Memory B cell (primary cell): ENCODE measurements around the gene EBI3.
"Not testable (repeated sequence)": the region's sequence is repeated elsewhere in the genome, so short reads cannot be mapped to it uniquely, and the experiment has no call there.

Experiments
- ATAC-seq: fragments of 150-1000 bp; cut with Tn5 transposase; 2 replicates; pipeline ENCODE4 v1.10.0; 2021; ENCODE audit warnings: low read depth, mild to moderate bottlenecking, moderate library complexity
- DNase-seq, 2 donors: peaks; one replicate each; pipeline ENCODE4 v3.0.0; 2022; ENCODE audit warnings: low spot score in 2 of 2
- H3K27ac Mint-ChIP-seq: one replicate; pipeline ENCODE4 v1.8.0; 2022; ENCODE audit warnings: mild to moderate bottlenecking, moderate library complexity, mixed read lengths
- H3K27me3 Mint-ChIP-seq: one replicate; pipeline ENCODE4 v1.8.0; 2022; ENCODE audit warnings: mixed read lengths
- H3K36me3 Mint-ChIP-seq: one replicate; pipeline ENCODE4 v1.8.0; 2022; ENCODE audit warnings: mild to moderate bottlenecking, mixed read lengths
- H3K4me1 Mint-ChIP-seq: one replicate; pipeline ENCODE4 v1.8.0; 2022; ENCODE audit warnings: mixed read lengths
- H3K4me3 Mint-ChIP-seq: one replicate; pipeline ENCODE4 v1.8.0; 2022; ENCODE audit warnings: mild to moderate bottlenecking, moderate library complexity, mixed read lengths
- H3K9me3 Mint-ChIP-seq: one replicate; pipeline ENCODE4 v1.8.0; 2022; ENCODE audit warnings: mixed read lengths

EBI3 gene

DNA sequence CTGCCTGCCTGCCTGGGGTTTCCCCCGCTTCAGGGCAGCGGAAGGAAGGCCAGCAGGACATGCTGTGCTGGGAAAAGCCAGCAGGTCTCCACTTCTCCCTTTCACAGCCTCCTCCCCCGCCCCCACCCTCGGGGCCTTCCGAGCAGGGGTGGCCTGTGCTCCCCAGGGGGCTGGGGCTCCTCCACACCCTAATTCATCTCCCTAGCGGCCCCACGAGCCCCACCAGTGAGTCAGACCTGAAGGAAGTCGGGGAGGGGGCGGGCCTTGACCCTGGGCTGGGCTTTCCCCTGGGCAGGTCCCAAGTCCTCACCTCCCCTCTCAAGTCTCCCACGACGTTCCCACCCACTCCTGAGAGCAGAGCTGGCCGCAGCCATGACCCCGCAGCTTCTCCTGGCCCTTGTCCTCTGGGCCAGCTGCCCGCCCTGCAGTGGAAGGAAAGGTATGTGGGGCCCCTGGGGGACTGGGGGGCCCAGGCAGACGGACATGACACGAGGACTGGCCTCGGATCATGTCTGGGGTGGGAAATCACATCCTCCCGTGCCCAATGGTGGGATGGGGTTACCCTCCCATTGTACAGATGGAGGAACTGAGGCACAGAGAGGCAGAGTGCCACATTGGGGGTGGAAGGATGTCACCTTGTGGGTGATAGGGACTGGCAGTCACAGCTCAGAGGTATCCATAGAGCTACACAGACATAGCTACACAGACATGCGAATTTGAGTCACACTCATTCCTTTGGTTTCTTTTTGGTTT lies at the start of gene EBI3:
Gene EBI3 (plus strand): TSS at position 345 of the 753 bp plus-strand sequence. CDS start 28 bp downstream, at position 373.
- Mint-ChIP-seq H3K27ac (no peak within 1 kb of the TSS), H3K4me1 (peaks cover 9% of the 10 kb centered on the region), H3K9me3 (no peaks in the 10 kb centered on the region), H3K36me3 (peaks cover 4% of the 10 kb centered on the region), H3K4me3 (peak within 1 kb of the TSS; percentile 37), H3K27me3 (peaks cover 4% of the 10 kb centered on the region)
- DNase-seq (peak; percentile 57 to 59), ATAC-seq (peak; percentile 84)

DNA sequence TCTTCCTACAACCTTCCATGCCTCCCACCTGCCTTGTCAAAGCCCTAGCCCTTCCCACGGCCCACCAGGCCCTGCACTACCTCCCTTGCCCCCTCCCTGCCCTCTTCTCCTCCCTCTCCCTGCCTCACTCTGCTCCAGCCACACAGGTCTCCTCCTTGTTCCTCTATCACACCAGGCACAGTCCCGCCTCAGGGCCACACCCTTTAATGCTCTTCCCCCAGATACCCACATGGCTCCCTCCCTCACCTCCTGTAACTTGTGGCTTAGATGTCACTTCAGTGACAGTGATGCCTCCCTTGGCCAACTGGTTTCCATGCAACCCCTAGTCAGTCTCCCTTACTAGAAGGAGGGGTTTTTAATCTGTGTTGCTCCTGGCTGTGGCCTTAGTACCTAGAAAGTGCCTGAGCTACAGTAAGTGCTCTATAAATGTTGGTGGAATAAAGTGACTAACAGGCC lies 48.2 kb upstream of the EBI3 start:
- ATAC-seq (no peak), DNase-seq (no peak)
- Mint-ChIP-seq H3K36me3 (peaks cover 21% of the 10 kb centered on the region), H3K4me3 (peak overlapping the region; percentile 100), H3K4me1 (peaks cover 34% of the 10 kb centered on the region), H3K27me3 (peaks cover 7% of the 10 kb centered on the region), H3K9me3 (peaks cover 2% of the 10 kb centered on the region), H3K27ac (peak overlapping the region; percentile 53)

GRCh38 chr19:4182084-4182810 lies 47.1 kb upstream of the EBI3 start, which contains the start of the genes ANKRD24 and SIRT6:
Gene ANKRD24 (plus strand): TSS chr19:4182689. CDS start chr19:4186426, 3,737 bp downstream.
Gene SIRT6 (minus strand): TSS chr19:4182563. CDS start chr19:4182539, 24 bp downstream.
- ATAC-seq (peak; percentile 86), DNase-seq (peak; percentile 88 to 94)
- Mint-ChIP-seq H3K9me3 (peaks cover 2% of the 10 kb centered on the region), H3K4me3 (peak within 1 kb of the TSS; percentile 100), H3K4me1 (peaks cover 42% of the 10 kb centered on the region), H3K36me3 (peaks cover 17% of the 10 kb centered on the region), H3K27ac (peak within 1 kb of the TSS; percentile 97), H3K27me3 (peaks cover 10% of the 10 kb centered on the region)

GRCh38 chr19:4183967-4184717 lies 45.2 kb upstream of the EBI3 start:
- peaks cover 11% of the 10 kb centered on the region for H3K36me3 Mint-ChIP-seq
- H3K27ac Mint-ChIP-seq: peak overlapping the region; percentile 86
- H3K27me3 Mint-ChIP-seq: peaks cover 13% of the 10 kb centered on the region
- ATAC-seq (no peak), DNase-seq (no peak)
- H3K4me1 Mint-ChIP-seq: peaks cover 41% of the 10 kb centered on the region
- H3K4me3 Mint-ChIP-seq: peak overlapping the region; percentile 53
- peaks cover 2% of the 10 kb centered on the region for H3K9me3 Mint-ChIP-seq

DNA sequence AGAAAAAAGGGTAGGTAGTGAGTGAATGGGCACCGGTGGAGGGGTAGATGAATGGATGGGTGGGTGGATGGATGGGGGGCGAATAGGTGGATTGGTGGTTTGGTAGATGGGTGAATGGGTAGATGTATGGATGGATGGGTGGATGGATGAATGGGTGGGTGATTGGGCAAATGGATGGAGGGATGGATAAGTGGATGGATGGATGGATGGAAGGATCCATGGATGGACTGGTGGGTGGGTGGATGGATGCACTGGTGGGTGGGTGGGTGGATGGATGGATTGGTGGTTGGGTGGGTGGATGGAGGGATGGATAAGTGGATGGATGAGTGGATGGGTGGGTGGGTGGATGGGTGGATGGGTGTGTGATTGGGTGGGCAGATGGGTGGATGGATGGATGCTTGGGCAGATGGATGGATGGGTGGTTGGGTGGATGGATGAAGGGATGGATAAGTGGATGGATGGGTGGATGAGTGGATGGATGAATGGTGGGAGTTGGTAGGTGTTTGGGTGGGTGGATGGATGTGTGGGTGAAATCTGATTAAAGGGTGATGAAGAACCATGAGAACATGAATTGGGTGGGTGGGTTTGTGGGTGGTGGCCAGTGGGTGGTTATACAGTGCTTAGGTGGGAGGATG lies 44.5 kb upstream of the EBI3 start:
- peak overlapping the region; percentile 28 for H3K4me3 Mint-ChIP-seq
- H3K9me3 Mint-ChIP-seq: peaks cover 2% of the 10 kb centered on the region
- H3K27me3 Mint-ChIP-seq: peaks cover 14% of the 10 kb centered on the region
- ATAC-seq (no peak), DNase-seq (no peak)
- H3K4me1 Mint-ChIP-seq: peaks cover 34% of the 10 kb centered on the region
- peak overlapping the region; percentile 86 for H3K27ac Mint-ChIP-seq
- peaks cover 4% of the 10 kb centered on the region for H3K36me3 Mint-ChIP-seq

DNA sequence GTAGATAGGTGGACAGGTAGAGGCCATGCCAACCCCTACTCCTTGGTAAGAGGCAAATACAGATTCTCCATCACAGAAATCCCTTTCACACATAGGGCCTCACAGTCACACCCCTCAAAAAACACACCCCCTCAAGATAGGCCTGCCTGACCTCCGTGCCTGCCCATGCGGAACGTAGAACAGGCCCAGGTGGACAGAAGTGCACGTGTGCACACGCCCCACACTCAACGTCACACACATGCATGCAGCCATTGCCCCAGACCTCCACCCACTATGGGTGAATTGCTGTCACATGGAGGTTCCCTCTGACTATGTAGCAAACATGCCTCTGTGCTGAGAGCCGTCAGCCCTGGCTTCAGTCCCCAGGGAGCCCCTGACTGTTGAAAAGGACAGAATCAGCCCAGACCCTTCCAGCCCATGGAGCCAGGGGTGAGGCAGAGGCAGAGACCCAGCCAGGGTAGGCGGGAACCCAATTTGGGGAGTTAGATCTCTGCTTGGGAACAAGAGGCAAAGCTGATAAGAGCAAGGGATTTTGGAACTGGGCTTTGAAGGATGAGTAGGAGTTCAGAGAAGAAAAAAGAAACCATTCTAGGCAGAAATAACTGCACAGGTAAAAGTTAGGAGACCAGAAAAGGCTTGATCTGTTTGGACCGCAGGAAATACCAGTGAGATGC lies 43.8 kb upstream of the EBI3 start:
- H3K36me3 Mint-ChIP-seq: peaks cover 4% of the 10 kb centered on the region
- peaks cover 14% of the 10 kb centered on the region for H3K27me3 Mint-ChIP-seq
- H3K27ac Mint-ChIP-seq: no peak overlapping the region

GRCh38 chr19:4186087-4186993 lies 43.0 kb upstream of the EBI3 start:
- peak; percentile 34 for ATAC-seq
- Mint-ChIP-seq H3K4me3 (no peak overlapping the region), H3K4me1 (peaks cover 26% of the 10 kb centered on the region), H3K9me3 (peaks cover 2% of the 10 kb centered on the region), H3K36me3 (peaks cover 2% of the 10 kb centered on the region), H3K27me3 (peaks cover 14% of the 10 kb centered on the region), H3K27ac (no peak overlapping the region)
- DNase-seq: peak; percentile 66

More for the DNA sequence above, 43.8 kb upstream of the EBI3 start:
- peaks cover 2% of the 10 kb centered on the region for H3K9me3 Mint-ChIP-seq
- peaks cover 31% of the 10 kb centered on the region for H3K4me1 Mint-ChIP-seq
- no peak for DNase-seq
- H3K4me3 Mint-ChIP-seq: no peak overlapping the region
- ATAC-seq: no peak

GRCh38 chr19:4187313-4188122 lies 41.8 kb upstream of the EBI3 start:
- Mint-ChIP-seq H3K4me3 (no peak overlapping the region), H3K27me3 (peaks cover 16% of the 10 kb centered on the region), H3K27ac (no peak overlapping the region), H3K36me3 (no peaks in the 10 kb centered on the region), H3K4me1 (peaks cover 21% of the 10 kb centered on the region), H3K9me3 (peaks cover 2% of the 10 kb centered on the region)
- ATAC-seq: no peak
- DNase-seq: no peak

- DNase-seq (no peak), ATAC-seq (no peak)
- H3K36me3 Mint-ChIP-seq: no peaks in the 10 kb centered on the region
- no peak overlapping the region for H3K27ac Mint-ChIP-seq
- no peak overlapping the region for H3K4me3 Mint-ChIP-seq
- H3K9me3 Mint-ChIP-seq: peaks cover 1% of the 10 kb centered on the region
- H3K4me1 Mint-ChIP-seq: peaks cover 12% of the 10 kb centered on the region
- peaks cover 21% of the 10 kb centered on the region for H3K27me3 Mint-ChIP-seq
Observed at GRCh38 chr19:4189641-4190040, 39.7 kb upstream of the EBI3 start.

DNA sequence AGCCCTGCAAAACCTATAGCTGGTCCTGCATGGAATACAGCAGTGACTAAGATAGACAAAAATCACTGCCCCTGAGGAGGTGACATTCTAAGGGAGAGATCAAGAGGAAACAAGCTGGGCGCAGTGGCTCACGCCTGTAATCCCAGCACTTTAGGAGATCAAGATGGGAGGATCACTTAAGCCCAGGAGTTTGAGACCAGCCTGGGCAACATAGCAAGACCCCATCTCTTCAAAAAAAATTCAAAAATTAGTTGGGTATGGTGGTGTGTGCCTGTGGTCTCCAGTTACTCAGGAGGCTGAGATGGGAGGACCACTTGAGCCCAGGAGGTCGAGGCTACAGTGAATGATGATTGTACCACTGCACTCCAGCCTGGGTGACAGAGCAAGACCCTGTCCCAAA lies 36.8 kb upstream of the EBI3 start:
- not testable (repeated sequence) for ATAC-seq, H3K36me3 Mint-ChIP-seq, H3K9me3 Mint-ChIP-seq, H3K27ac Mint-ChIP-seq, H3K4me1 Mint-ChIP-seq, H3K4me3 Mint-ChIP-seq, DNase-seq
- H3K27me3 Mint-ChIP-seq: peaks cover 32% of the 10 kb centered on the region

- Mint-ChIP-seq H3K4me1 (peaks cover 9% of the 10 kb centered on the region), H3K9me3 (peaks cover 8% of the 10 kb centered on the region), H3K36me3 (peaks cover 8% of the 10 kb centered on the region), H3K4me3 (no peak overlapping the region), H3K27me3 (peaks cover 39% of the 10 kb centered on the region), H3K27ac (no peak overlapping the region)
- ATAC-seq (no peak), DNase-seq (no peak)
Observed at GRCh38 chr19:4194353-4194752, 35.0 kb upstream of the EBI3 start.

- ATAC-seq (no peak), DNase-seq (no peak)
- peaks cover 38% of the 10 kb centered on the region for H3K27me3 Mint-ChIP-seq
- H3K27ac Mint-ChIP-seq: no peak overlapping the region
- H3K4me1 Mint-ChIP-seq: peaks cover 9% of the 10 kb centered on the region
- no peak overlapping the region for H3K4me3 Mint-ChIP-seq
- H3K36me3 Mint-ChIP-seq: peaks cover 8% of the 10 kb centered on the region
- H3K9me3 Mint-ChIP-seq: peaks cover 12% of the 10 kb centered on the region
Observed at GRCh38 chr19:4196009-4196408, 33.3 kb upstream of the EBI3 start.
